Islet of Langerhans (tissue), 1 donor: Measurements from ENCODE around the gene CGB1.
"Not testable (repeated sequence)": the region's sequence is repeated elsewhere in the genome, so short reads cannot be mapped to it uniquely, and the experiment has no call there.

ENCODE experiments used
- FAIRE-seq: peaks from one replicate; lab custom pipeline; 2011; peaks lifted over from hg19 to GRCh38; lab: Jason Lieb, UNC

The CGB1 gene

DNA sequence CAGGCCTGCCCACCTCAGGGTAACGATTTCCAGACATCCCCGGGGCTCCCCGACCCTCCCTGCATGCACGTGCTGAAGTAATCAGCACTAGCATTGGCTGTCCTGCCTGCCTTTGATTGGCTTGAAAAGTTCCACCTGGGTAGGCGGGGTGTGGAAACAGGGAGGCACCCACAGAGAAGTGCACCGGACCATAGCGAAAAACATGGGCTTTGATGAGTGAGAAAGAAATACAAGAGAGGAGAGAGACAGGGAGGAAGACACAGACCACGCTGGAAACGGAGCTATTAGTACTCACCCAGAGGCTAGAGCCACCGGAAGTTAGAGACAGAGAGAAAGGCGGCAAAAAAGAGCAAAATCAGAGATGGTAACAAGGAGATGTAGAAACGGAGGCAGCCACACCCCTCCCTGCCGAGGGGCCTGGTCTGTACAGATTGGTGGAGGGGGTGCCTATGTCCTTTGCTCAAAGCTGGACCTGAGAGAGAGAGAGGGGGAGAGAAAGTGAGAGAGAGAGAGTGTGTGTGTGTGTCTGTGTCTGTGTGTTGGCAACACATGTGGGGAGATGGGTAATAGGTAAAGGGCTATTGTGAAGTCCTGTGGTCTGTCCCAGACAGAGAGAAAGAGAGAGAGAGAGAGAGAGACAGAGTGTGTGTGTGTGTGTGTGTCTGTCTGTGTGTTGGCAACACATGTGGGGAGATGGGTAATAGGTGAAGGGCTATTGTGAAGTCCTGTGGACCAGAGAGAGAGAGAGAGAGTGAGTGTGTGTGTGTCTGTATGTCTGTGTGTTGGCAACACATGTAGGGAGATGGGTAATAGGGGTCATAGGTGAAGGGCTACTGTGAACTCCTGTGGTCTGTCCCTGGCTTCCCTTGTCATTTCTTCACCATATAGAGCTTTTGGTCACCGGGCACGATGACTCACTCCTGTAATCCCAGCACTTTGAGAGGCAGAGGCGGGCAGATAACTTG, 15.5 kb downstream of the CGB1 start:
- FAIRE-seq: no peak

GRCh38 chr19:49020342-49020741, 16.4 kb downstream of the CGB1 start:
- no peak for FAIRE-seq

- no peak for FAIRE-seq
Observed at GRCh38 chr19:49019242-49019932, 17.3 kb downstream of the CGB1 start.

DNA sequence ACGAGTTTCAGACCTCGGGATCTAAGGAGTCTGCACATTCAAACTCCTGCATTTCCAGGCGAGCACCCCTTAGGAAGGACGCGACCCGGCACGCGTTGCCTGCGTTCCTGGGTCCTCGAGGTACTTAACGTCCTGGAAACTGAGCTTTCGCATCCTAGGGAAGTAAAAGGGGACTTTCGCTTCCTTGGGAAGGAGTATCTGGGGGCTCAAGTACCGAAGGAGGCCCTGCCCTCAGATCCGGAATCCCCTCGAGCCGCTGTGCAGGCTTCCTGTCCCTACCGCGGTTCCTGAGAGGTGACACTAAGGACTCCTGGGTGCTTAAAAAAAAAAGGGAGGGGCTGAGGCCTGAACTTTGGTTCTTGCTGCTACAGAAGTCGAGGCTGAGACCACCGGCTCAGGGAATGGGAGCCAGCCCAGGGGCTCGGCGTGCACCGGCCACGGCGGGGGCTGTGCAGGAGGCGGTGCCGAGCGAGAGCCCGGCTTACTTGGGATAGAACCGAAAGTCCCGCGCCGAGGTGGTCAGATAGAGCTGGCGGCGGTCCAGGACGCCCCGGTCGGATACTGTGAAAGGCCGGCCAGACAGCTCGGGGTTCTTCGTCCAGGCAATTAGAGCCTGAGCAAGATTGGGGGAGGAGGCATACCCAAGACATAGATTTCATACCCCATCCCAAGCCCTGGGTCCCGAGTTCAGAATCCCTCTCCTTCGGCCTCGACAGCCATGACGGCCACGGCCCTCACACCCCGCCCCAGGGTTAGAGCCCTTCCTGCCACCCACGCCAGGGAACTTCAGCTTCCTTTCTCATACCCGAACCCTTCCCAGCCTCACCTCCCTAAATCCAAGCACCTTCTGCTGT, 18.1 kb downstream of the CGB1 start:
- not testable (repeated sequence) for FAIRE-seq

DNA sequence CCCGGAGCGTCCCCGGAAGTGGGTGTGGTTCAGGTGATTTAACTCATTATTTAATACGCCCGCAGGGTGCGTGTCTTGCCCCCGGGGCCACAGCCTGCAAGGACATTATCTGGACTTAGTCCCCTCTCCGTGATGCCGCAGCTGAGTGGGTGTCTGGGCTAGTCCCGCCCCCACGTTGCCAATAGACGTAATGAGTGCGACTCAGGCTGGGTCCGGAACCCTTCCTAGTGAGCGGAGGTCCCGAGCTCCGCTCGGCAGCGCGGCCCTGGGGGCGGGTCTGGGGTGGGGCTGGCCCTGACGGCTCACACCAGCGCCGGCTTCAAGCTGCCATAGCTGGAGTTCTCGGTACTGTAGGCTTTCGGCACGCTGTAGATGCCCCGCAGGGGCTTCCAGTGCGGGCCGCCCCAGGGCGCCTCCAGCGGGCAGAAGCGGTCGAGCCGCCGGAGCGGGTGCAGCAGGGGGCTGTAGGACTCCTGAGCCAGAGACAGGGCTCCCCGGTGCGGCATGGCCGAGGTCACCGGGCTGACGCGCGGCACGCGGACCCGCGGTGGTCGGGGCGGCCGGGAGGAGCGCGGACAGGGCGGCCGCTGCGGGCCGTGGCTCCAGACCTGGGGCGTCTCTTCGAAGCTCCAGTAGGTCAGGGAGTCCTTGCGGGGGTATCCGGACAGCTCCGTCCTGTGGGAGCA, 18.9 kb downstream of the CGB1 start:
- FAIRE-seq: no peak

- no peak for FAIRE-seq
Observed at GRCh38 chr19:49017041-49017665, 19.5 kb downstream of the CGB1 start, which contains the start of gene LHB. TSS of gene LHB (minus strand) at chr19:49017091. CDS start at chr19:49017081, 10 bp downstream.

DNA sequence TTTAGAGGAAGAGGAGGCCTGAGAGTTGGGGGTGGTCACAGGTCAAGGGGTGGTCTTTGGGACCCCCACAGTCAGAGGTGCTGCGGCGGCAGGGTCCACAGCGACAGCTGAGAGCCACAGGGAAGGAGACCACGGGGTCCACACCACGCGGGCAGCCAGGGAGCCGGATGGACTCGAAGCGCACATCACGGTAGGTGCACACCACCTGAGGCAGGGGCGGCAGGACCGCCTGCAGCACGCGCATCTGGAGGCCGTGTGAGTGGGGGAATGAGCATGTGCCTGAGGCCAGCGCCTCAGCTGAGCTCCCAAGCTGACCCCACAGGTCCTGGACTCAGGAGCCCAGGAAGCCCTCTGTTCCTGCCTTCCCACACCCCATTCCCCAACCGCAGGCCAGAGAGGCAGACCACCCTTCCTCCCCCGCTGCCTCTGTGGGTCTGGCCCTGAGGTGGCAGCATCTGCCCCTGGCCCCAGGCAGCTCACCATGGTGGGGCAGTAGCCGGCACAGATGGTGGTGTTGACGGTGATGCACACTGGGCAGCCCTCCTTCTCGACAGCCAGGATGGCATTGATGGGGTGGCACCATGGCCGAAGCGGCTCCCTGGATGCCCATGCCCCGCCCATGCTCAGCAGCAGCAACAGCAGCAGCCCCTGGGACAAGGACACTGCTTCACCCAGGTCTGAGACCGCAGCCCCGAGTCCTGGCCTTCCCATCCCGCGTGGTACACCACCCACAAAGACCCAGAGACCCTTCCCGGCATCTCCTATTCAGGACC, 20.4 kb downstream of the CGB1 start:
- no peak for FAIRE-seq

- FAIRE-seq: no peak
Observed at GRCh38 chr19:49014870-49015255, 21.8 kb downstream of the CGB1 start.

DNA sequence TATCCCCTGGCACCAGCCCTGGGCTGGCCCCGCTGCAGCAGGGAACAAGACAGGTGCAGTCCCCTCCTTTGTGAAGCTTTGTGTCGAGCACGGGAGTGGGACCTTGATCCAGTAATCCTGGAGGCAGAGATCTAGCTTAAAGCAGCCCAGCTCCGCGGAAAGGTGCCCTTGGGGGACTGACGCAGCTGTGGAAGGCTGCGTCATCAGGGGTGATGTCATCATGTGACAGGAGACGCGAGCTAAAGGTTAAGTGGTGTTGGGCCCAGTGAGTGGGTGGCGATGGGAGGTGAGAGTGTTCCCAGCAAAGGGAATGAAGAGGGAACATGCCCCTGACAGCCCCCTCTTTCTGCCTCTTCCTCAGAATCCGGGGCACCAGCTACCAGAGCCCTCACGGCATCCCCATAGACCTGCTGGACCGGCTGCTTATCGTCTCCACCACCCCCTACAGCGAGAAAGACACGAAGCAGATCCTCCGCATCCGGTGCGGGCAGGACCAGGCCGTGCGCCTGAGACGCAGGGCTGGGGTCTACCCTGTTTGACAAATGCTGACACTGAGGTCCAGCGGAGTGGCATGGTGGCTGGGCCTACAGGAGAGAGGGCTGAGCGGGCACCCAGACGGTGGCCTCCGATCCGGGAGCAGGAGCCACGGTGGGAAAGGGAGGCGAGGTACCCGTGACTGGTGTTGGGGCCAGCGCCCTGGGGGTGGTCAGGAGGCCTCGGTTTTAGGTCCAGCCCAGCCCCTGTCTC, 22.4 kb downstream of the CGB1 start:
- no peak for FAIRE-seq

DNA sequence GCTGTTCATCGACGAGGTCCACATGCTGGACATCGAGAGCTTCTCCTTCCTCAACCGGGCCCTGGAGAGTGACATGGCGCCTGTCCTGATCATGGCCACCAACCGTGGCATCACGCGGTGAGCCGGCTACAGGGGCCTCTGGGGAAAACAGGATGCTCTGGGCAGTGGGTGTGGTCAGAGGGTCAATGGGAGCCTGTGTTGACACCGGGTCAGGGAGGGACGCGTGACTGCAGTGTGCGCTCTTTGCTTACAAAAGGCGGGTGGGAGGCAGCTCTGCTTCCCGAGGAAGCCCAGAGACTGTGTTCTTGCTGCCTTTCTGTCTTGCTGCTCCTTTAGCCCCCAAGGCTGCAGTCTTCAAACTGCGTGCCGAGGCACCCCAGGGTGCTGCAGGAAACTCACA, 25.5 kb downstream of the CGB1 start:
- FAIRE-seq: no peak

DNA sequence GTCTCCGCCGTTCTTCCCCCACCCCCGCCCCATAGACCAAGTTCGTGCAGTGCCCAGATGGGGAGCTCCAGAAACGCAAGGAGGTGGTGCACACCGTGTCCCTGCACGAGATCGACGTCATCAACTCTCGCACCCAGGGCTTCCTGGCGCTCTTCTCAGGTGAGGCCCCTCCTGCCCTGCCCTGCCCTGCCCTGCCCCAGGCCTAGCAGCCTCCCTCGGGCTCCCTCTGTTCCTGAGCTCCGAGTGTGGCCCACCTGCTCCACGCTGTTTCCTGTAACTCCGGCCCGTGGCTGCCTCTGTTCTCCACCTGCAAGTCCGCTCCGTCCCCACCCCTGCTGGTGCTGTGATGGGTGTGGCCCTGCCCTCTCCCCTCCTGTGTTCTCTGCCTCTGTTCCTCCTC, 26.2 kb downstream of the CGB1 start:
- no peak for FAIRE-seq

DNA sequence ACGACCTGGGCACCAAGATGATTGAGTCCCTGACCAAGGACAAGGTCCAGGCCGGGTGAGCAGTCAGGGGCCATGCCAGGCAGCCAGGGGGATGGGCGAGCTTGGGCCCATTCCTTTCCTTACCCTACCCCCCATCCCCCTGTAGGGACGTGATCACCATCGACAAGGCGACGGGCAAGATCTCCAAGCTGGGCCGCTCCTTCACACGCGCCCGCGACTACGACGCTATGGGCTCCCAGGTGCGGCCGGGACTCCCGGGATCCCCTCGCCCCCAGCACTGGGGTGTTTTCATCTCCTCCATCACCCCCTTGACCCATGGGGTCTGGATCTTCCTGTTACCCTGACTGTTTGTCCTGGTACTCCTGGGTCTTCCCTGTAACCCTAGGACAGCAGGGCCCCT, 26.9 kb downstream of the CGB1 start:
- no peak for FAIRE-seq

DNA sequence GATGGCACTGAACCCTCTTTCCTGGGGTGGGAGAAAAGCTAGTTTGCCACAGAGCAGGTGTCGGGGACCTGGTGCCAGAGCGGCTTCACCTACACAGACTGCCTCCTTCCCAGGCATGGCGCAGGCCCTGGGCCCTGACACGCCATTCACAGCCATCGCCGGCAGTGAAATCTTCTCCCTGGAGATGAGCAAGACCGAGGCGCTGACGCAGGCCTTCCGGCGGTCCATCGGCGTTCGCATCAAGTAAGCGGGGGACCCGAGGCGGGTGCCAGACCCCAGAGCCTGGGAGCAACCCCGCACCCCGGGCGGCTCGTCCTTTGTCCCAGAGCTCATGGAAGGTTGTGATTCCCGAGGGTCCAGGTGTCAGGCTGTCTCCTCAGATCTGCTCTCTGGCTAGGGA, 29.8 kb downstream of the CGB1 start:
- no peak for FAIRE-seq

GRCh38 chr19:49004964-49005614, 31.6 kb downstream of the CGB1 start:
- no peak for FAIRE-seq

DNA sequence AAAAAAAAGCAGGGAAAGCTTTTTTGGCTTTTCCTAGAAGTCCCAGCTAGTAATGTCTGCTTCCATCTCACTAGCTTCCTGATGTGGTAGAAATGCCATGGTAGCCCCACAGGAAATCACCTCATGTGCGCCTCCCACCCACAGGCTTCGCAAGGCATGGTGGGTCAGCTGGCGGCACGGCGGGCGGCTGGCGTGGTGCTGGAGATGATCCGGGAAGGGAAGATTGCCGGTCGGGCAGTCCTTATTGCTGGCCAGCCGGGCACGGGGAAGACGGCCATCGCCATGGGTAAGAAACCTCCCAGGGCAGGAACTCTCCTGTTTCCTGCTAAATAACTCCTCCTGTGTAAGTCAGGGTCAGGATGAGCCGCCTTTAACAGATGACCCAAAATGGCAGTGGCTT, 32.6 kb downstream of the CGB1 start:
- FAIRE-seq: no peak

DNA sequence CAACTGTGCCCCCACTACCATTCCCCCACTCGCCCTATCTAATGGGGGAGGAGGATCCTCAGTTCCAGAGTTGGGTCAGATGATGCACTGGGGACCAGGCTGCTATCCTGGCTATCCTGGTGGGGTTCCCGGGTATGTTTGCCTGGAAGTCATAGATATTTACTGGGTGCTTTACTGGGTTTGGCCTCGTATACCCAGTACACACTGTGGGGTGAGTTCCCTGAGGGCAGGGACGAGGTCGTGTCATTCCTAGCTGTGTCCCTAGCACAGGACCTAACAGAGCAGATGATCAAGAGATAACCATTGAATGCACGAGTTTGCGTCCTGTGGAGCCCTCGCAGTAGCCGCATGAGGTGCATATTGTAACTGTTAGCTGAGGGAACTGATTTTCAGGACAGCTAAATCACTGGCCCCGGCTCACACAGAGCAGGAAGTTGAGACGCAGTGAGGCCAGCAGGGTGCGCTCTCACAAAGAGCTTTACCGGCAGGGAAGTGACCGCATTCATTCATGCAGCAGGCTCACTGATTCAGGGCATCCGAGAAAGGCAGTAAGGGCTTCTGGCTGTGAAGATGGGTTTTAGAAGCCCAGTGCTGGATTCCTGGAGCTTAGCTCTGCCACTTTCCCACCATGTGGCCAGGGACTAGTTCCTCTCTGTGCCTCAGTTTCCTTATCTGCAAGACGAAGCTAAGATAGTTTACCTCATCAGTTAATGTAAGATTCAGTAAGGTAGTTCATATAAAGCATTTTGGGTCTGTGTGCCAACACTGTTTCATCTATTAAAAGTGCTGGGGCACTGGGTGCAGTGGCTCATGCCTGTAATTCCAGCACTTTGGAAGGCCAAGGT, 37.0 kb downstream of the CGB1 start:
- no peak for FAIRE-seq

- FAIRE-seq: no peak
Observed at GRCh38 chr19:48997972-48998371, 38.7 kb downstream of the CGB1 start.

DNA sequence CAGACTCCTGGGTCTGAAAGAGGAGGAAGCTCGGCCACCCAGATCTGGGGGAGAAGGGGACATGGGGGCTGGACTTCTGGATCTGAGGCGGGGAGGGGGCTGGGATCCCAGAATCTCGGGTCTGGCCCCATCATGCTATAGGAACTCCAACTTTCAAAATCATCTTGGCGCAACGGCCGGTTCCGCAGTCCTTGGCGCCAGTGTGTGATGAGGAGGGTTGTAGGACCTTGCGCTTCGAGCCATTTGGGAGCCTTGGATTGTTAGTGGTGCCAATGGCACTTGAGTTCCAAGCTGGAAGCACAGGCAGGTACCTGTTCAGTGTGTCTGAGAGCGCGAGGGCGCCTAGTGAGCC, 42.7 kb downstream of the CGB1 start:
- FAIRE-seq: no peak
